GM23338 (cell line): ENCODE results near the gene CTDP1. TPM values are rescaled to one million over a fixed set of nuclear protein-coding genes. Genes with fewer than 3 reads are reported as not detected.

ENCODE experiments used
- ETS1 ChIP-seq: IDR thresholded peaks from 2 replicates; pipeline ENCODE4 v1.6.1; 2016; ENCODE audit warnings: antibody characterized with exemption
- EZH2phosphoT487 ChIP-seq: fragments of 200-600 bp; sonication (generic); IDR thresholded peaks from one replicate; pipeline ENCODE4 v1.8.1; 2018; ENCODE audit warnings: antibody characterized with exemption; ENCODE audit not compliant: unreplicated experiment
- JUNB ChIP-seq: IDR thresholded peaks from one replicate; pipeline ENCODE4 v1.6.1; 2016; ENCODE audit warnings: antibody characterized with exemption; ENCODE audit not compliant: unreplicated experiment
- POLR2AphosphoS5 ChIP-seq: IDR thresholded peaks from 2 replicates; pipeline ENCODE4 v1.6.1; 2016; ENCODE audit warnings: antibody characterized with exemption, low read depth
- STAT1 ChIP-seq: IDR thresholded peaks from one replicate; pipeline ENCODE4 v1.6.1; 2016; ENCODE audit warnings: antibody characterized with exemption; ENCODE audit not compliant: unreplicated experiment
- ZNF331 ChIP-seq: fragments of 250-450 bp; sonication (Bioruptor Pico); IDR thresholded peaks from 2 replicates; pipeline ENCODE4 v1.5.0; 2020; ENCODE audit warnings: low read depth, mild to moderate bottlenecking, moderate library complexity
- ZNF462 ChIP-seq: fragments of 250-450 bp; sonication (Bioruptor Pico); IDR thresholded peaks from 2 replicates; pipeline ENCODE4 v1.5.0; 2020; ENCODE audit warnings: mild to moderate bottlenecking, moderate library complexity
- polyA plus RNA-seq: library from polyadenylated mRNA; unstranded; fragments of >200 nt; fragmentation: Nextera tagmentation; extraction: Ambion mirVana; gene quantifications from 2 replicates; pipeline ENCODE4 v1.2.1, GENCODE V29; 2016
- total RNA-seq: library from RNA; depleted of rRNA; stranded (reverse); fragments of >200 nt; shearing (Covaris generic); gene quantifications from 2 replicates; pipeline ENCODE4 v1.2.3, GENCODE V29; 2014
- TF ChIP-seq, protein P1 (sequence below), 2 experiments: fragments of 200-600 bp in 1 of 2; sonication (generic) in 1 of 2; conservative IDR thresholded peaks; 2 replicates each; pipeline versions ENCODE4 v1.5.1 to v1.6.1; 2016 to 2017; ENCODE audit warnings: antibody characterized with exemption in 2 of 2, low read depth in 2 of 2, mild to moderate bottlenecking in 2 of 2, moderate library complexity in 1 of 2

Gene CTDP1
- total and polyA plus RNA-seq, 2 experiments from 2014 or later = 9.4 to 51.6 TPM

- TF ChIP-seq ZNF462 (CRISPR knock-in tag) = no peak
- no peak for TF ChIP-seq EZH2phosphoT487
- no peak for TF ChIP-seq ETS1
- TF ChIP-seq, protein P1, sequence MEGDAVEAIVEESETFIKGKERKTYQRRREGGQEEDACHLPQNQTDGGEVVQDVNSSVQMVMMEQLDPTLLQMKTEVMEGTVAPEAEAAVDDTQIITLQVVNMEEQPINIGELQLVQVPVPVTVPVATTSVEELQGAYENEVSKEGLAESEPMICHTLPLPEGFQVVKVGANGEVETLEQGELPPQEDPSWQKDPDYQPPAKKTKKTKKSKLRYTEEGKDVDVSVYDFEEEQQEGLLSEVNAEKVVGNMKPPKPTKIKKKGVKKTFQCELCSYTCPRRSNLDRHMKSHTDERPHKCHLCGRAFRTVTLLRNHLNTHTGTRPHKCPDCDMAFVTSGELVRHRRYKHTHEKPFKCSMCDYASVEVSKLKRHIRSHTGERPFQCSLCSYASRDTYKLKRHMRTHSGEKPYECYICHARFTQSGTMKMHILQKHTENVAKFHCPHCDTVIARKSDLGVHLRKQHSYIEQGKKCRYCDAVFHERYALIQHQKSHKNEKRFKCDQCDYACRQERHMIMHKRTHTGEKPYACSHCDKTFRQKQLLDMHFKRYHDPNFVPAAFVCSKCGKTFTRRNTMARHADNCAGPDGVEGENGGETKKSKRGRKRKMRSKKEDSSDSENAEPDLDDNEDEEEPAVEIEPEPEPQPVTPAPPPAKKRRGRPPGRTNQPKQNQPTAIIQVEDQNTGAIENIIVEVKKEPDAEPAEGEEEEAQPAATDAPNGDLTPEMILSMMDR (conservative IDR thresholded peaks at IDR 0.05; ENCODE audit: low read depth in 2 of 2) = no peak
- TF ChIP-seq JUNB = no peak
- no peak for TF ChIP-seq ZNF331 (CRISPR knock-in tag)
- TF ChIP-seq POLR2AphosphoS5 = no peak
- no peak for TF ChIP-seq STAT1
These were observed 1.8 kb upstream of the CTDP1 start (continued) for GRCh38 chr18:79677840-79678239.
